GM21576 (cell line): Measurements from ENCODE around the gene NEK10.

ENCODE experiments used
- ATAC-seq: cut with Tn5 transposase; IDR thresholded peaks from one replicate; pipeline ENCODE4 v1.9.1; 2021; ENCODE audit warnings: mild to moderate bottlenecking, moderate library complexity; ENCODE audit not compliant: unreplicated experiment

Gene NEK10

DNA sequence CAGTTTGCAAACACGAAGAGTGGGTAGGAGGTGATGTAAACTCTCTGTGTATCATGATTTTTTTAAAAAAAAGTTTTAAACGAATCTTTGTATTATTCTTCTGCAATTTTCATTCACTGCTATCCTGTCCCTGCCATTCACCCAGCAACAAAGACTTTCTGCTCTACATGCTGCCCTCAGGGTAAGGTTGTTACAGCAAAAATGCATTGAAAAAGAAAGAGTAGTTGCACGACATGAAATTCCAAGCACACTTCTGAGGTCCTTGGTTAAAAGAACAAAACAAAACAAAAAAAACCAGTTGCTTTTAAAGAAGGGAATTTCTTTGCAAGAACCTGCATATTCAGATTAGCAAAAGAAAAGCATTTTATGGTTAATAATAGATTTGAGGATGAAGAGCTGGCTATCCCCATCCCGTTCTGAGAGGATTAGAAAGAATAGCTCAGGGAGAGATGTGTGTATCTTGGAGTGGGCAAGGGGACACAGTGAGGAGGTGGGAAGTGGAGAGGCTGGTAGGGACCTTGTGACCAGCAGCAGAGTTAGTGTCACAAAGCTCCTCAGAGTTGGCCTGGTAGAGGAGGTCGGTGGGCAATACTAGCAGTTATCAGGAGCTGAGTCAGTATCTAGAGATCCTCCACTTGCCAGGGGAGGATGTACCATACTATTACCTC, 290.8 kb downstream of the NEK10 start:
- ATAC-seq, result no peak

DNA sequence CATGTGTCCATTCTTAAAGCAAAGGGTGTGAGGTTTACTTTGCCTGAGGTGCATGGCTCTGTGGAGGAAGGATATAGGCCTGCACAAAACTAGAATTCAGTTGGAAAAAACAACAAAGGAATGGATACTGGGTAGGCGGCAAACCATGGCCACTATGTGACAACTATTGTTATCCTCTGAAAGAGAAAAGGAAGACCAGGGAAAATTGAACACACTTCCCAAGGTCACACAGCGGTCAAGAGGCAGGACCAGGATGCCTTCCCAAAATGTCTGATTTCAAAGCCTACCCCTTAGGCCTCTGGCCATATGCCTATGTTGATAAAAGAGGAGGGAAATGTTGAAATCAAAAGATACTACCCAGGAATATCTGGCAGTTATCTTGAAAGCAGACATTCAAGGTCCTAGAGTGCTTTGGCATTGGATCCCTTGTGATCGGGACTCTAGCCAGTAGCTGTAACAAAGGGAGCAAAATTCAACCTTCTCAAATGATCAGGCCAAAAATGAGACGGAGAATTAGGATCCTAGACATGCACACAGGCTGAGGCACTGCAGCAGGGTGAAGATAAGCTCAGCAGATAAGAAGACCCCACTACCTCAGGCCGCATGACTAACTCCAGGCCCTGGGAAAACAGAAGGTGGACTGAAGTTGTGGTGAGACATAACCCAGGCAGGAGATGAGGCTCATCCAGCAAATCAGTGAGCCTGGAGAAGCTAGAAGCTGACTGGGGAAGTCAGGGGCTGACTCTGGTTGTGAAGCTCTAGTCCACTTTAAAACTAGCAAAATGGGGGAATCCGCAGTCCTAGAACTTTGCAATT, 292.2 kb downstream of the NEK10 start:
- ATAC-seq, result no peak

DNA sequence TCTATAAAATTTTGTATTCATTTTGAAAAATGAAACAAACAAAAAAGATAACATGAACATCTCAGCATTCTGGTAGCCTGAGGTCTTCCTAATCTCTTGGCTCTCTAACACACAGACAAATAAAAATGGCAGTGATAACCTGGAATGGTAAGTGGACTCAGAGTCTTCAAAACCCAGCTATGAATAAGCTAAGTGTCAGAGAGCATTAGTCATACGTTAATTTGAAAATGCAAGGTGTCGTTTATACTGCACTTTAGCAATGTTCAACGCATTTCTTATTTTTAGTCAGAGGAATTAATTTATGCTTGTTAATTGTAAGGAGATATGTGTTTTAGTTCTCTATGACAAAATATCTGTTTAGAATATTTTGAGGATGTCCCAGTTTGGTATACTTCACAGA, 294.3 kb downstream of the NEK10 start:
- ATAC-seq, result no peak

DNA sequence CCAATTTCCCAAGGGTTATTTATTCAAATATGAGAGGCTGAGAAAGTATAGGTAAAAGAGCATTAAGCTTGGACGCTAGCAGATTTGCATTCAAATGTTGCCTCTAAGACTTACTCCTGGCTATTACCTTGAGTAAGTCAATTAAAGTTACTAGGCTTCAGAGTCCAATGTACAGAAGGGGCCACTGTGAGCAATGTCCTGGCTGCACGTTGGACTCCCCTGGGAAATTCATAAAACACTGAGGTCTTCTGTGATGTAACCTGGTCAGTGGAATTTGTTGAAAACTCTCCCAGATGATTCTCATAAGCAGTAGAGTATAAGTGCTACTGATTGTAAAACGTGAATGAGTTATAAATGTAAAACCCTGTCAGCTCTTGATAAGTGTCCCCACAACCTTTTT, 295.3 kb downstream of the NEK10 start:
- no peak for ATAC-seq

DNA sequence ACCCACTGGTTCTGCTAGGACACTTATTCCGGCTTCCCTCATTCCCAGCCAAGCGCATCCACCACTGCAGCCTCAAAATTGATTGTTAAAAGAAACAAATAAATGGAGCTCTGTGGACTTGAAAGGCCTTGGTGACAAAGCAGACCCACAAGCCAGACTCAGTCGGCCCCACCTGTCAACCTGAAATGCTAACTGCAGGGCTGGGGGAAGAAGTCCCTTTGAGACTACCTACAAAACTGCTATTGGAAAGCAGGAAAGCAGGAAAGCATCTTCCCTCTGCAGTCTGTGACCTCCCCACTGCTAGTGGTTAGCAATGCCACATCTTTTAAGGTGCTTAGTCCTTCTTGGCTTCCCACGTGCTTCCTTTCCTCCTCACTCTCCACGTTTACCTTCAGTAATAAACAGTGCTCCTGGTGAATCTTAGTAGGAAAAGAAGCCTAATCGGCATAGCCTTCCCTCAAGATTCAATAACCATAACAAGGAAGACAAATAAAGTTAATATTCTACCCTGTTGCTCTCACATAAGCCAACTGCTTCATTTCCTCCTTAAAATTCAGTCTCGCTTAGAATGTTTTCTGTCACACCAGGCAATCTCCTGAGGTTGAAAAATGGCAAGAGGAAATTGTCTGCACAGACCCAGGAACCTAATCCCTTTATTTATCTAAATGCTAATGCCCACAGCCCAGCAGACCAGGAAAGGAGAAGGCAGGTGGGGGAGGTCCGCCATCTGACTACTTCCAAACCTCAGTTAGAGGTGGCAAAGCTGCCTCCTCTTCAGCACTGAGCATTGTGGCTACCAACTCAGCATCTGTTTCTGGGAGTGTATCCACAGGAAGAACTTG, 296.2 kb downstream of the NEK10 start:
- ATAC-seq, result no peak

DNA sequence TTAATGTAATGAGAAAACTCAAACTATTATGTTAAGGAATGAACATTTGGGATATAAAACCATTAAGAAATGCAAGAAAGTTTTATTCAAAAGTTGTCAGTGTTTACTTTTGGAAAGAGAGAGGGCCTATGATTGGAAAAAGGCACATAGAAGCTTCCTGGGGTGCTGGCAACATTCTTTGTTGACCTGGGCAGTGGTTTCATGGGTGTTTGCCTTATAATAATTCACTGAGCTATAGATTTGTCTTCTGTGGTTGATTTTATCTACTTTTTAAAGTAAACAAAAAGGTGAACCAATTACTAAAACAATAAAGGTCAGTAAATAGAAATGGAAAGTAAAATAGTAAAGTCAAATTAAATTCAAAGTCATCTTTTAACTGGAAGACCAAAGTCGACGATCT, 308.8 kb downstream of the NEK10 start:
- ATAC-seq, result no peak
